Stomach (tissue), 4 donors: Measurements from ENCODE around the gene C1QB.

ENCODE experiments used
- CTCF ChIP-seq, 7 experiments: fragments of 450-650 bp in 4 of 7; fragments of 200-600 bp in 3 of 7; sonication (generic) in 3 of 7; IDR thresholded peaks; one replicate each; pipeline ENCODE4 v1.5.1; 2016 to 2019; ENCODE audit warnings: antibody characterized with exemption in 7 of 7, control low read depth in 2 of 7, mild to moderate bottlenecking in 1 of 7
- EP300 ChIP-seq: sonication (generic); formaldehyde crosslinking; IDR thresholded peaks from one replicate; pipeline ENCODE4 v1.6.1; 2017; ENCODE audit warnings: antibody characterized with exemption
- POLR2A ChIP-seq, 4 donors: fragments of 450-650 bp; IDR thresholded peaks; one replicate each; pipeline ENCODE4 v1.6.1; 2016; ENCODE audit warnings: antibody characterized with exemption in 4 of 4, control low read depth in 2 of 4, mild to moderate bottlenecking in 1 of 4, moderate library complexity in 1 of 4
- POLR2AphosphoS5 ChIP-seq, 3 donors: sonication (generic); formaldehyde crosslinking; IDR thresholded peaks; one replicate each; pipeline ENCODE4 v1.6.1; 2016; ENCODE audit warnings: antibody characterized with exemption in 3 of 3

GRCh38 chr1:22683547-22683946, 30.5 kb downstream of the C1QB start:
- TF ChIP-seq CTCF (IDR thresholded peaks at IDR 0.05) (no peak), POLR2A (IDR thresholded peaks at IDR 0.05) (no peak), POLR2AphosphoS5 (IDR thresholded peaks at IDR 0.05) (no peak), EP300 (no peak)
